Measurements from ENCODE around the gene NENF.

NENF gene

DNA sequence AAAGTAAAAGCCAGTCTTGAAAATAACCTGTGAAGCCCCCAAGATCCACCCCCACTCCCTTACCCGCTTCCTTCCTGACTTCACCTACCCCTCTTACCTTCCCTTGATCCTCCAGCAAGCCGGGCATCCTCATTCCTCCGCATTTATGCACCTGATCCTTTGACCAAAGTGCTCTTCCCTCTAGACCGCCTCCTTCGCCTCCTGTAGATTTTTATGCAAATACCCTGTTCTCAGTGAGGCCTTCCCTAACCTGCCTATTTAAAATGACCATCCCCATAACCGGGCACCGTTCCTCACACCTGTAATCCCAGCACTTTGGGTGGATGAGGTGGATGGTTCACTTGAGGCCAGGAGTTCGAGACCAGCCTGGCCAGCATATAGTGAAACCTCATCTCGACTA lies 1.1 kb upstream of the NENF start:
- DNase-seq (ENCODE audit: low read depth in 2 of 2): no peak

DNA sequence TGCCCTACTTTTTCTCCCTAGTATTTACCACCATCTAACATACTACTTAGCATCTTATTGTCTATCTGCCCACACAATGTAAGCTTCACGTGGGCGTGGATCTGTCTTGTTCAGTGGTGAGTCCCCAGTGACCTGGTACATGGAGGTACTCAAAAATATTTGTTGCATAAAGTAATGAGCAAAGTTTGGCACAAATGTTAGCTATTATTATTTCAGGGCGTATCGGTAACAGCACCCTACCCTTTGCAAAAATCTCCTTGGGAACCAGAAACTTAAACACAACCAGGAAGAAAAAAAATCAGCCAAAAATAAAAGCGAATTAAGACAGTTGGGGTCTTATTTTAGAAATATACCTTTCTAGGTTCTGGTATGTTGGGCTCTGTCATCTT lies 454 bp upstream of the NENF start:
- DNase-seq (ENCODE audit: low read depth in 2 of 2): no peak

DNA sequence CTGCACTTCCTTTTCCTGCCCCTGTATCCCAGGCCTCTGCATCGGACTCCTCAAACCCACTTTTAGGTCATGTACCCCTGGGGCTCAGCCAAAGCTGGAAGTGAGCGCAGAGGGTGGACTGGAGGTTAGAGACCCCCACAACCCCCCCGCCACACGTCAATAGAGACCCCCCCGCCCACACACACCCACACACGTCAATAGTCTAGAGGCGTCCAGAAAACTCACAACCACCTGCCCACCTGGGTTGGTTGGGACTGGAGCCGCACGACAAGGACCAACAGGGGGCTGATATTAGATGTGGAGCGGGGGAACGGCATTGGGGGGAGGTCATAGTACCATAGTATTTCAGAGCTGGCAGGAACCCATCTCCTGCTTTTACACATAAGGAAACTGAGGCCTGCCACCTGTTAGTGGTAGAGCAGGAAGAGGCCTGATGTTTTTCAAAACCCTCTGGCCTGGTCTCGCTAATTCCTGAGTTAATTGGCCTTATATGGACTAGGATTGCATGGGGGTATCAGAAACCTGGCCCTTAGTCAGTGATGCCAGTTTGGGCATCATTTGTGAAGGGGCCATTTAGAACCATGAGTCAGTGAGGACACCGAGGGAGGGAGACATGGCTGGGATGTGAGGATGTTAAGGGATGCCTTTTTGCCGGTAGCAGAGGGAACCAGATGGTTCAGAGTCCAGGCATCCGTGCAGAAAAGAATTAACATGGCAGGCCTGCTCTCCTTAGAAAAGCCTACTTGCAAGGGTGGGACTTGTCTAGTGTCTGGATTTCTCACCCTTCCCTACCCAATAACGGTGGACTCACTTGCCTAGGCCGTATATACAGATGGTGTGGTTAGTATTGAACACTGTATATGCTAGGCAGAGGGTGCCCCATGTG lies 1.1 kb downstream of the NENF start:
- DNase-seq (ENCODE audit: low read depth in 2 of 2): no peak

DNA sequence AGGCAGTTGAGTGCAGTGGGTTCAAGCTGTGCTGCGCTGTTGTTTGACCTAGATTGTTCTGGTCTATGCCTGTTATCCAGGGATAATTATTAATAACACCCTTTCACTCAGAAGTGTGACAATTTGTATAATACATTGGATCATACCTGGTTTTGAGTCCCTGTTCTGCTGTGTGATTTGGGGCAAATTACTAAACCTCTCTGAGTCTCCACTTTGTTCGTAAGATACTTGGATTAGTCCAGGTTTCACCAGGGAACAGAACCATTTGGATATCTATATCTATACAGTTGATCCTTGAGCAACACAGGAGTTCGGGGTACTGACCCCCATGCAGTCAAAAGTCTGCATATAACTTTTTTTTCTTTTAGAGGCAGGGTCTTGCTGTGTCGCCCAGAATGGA lies 2.3 kb downstream of the NENF start:
- DNase-seq (ENCODE audit: low read depth in 2 of 2): no peak

DNA sequence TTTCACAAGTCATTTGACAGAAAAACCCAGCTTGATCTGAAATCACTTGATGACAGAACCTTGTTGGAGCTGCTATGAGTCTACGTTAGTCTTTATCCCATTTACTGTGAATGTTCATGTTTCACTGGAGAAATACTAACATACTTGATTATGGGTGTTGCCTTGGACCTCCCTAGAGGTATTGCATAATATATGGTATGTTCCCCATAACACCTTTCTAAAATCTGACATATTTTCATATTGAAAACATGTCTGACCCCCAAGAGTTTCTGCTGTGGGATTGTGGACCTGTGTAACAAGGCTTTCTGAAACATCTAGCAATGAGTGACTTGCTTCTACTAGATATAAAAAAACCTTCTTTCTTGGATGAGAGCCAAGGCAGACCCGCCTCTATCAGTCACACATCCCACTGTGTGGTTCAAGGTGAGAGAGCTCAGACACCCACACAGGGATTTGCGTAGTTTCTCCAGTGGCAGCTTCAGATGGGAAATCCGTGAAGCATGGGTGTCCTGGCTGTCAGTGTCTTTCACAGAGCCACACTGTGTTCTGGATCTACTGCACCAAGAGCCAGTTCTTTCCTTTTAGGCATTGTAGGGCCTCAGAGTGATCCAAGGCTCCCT lies 4.6 kb downstream of the NENF start:
- DNase-seq (ENCODE audit: low read depth in 2 of 2): no peak

DNA sequence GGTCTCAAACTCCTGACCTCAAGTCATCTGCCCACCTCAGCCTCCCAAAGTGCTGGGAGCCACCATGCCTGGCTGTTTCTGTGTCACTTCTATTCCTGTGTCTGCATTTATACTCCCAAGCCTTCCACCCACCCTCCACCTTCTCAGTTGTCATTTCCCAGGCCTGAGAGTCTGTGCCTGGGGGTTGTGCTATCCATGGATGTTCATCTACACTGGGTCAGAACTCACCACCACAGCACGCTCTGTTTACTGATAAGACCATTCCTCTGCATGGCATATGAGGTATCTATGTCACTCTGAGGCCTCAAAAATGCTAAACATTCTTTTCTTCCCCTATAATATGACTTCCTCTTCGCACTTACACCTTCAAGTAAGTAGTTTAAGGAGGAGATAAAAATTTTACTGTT lies 6.1 kb downstream of the NENF start:
- DNase-seq (ENCODE audit: low read depth in 2 of 2): no peak

DNA sequence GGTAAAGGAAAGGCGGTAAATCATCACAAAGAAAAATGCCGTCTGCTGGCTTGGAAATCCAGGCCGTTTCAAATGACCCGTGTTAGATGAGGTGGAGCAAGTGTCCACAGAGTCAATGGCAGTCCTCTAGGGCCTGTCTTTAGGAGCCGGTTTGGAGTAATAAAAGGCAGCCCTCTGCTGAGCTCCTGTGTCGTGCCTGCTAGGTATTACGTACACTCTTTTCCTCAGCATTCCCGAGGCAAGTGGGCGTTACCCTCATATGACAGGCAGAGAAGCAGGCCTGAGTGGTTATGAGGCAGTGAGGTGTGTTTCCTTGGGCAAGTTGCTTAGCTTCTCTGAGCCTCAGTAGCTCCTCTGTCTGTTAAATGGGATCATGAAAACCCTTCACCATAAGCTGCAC lies 7.7 kb downstream of the NENF start:
- no peak for DNase-seq (ENCODE audit: low read depth in 2 of 2)

DNA sequence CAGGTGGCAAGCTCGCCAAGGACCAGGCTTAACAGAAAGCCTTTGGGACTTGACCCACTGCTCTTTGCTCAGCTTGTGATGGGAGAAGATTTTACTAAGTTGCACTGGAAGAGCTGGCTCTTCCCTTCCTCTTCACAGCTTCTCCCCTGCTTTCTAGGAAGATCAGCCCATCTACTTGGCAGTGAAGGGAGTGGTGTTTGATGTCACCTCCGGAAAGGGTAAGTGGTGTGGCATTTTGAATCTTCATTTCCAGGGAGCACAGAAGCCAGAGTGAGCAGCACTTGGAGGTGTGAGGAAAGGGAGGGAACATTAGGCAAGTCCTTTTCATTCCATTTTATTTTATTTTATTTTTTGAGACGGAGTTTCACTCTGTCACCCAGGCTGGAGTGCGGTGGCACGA lies 9.7 kb downstream of the NENF start:
- DNase-seq (ENCODE audit: low read depth in 2 of 2): no peak

DNA sequence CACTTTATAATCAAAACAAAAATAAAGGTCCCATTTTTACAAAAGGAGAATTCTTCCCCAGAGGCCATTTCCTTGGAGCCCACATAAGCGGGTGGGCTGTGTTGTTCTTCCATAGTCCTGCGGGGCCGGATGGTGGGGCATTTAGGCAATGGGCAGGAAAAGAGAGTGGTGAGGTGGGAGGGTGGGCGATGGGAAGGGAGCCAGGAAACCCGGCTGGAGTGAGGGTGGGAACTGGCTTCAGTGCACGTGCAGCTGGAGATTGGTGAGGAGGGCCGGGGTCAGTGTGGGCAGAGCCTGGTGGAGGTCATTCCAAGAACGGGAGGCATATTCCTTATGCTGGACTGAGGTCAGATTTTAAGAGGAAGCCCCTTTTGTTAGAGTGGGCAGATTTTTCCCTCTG lies 13.6 kb downstream of the NENF start:
- DNase-seq (ENCODE audit: low read depth in 2 of 2): no peak

DNA sequence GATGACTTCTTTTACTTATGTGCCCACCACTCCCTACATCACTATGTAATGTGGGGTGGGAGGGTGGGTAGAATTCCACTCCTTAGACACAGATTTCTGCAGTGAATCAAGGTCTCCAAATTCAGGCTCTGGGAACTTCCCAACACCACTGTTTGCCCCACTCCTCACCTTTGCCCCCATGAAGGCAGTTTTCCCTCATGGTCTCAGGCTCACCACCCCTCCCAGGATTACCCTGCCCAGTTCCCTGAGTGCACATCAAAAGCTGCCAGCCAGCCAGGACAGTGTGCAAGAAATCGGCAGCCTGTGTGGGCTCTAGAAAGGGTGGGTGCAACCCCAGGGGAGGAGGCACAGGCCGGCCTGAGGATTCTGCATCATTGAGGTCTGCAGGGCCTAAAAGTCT lies 14.8 kb downstream of the NENF start:
- no peak for DNase-seq (ENCODE audit: low read depth in 2 of 2)

DNA sequence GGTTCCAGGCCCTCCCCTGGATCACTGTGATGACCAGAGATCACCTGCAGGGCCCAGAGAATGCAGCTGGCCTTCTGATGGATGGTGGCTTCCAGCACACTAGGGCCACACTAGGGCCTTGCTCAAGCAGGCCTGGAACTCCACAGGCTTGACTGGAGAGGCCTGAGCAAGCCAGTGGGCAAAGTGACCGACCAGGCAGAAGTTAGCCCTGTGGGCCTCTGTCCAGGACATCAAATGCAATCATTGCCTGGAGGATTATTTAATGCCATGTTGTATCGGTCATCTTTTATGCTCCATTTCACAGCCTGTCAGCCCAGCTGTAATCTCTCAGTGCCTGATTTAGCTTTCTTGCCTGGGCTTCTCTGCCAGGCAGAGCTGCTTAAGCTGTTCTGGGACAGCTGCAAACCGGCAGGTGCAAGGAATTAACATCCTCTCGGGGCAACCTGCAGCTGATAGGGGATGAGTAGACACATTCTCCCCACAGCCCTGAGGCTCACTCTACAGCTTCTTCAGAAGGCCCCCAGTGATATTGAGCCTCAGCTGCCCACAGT lies 17.7 kb downstream of the NENF start:
- DNase-seq (ENCODE audit: low read depth in 2 of 2): no peak

DNA sequence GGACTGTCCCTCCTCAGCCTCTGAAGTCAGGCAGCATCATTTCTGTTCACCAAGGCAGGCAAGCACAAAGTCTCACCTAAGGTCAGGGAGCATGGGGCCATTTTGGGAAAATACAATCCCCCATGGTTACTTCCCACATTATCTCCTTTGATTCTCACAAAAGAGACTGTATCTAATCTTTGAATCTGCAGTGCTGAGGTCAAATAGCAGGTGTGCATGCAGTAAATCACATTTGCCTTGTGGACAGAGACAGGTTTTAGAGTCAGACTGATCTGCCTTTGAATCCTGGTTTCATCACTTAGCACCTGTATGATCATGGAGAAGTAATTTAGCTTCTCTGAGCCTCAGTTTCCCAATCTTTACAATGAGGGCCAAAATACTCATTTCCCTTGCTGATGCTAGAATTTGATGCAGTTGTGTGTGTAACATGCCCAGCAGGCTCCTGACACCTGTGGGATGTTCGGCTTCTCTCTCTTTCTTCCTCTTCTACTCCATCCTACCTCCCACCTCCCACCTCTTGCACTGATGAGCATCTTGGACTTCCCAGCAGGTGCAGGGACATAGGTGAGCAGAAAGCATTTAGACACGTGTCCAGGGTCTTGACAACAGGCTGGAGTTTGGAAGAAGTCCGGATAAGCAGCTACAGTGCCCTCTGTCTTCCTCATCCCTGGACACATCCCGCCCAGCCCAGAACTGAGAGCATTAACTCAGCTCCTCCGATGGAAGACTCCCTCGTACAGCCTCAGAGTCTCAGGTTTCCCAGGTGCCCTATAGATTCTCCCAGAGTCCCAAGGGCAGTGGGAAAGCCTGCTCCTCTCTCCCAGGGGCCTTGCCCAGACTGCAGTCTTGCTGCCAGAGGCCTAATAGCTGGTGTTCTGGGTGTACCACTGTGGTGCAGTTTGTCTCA lies 18.9 kb downstream of the NENF start:
- DNase-seq (ENCODE audit: low read depth in 2 of 2): no peak

DNA sequence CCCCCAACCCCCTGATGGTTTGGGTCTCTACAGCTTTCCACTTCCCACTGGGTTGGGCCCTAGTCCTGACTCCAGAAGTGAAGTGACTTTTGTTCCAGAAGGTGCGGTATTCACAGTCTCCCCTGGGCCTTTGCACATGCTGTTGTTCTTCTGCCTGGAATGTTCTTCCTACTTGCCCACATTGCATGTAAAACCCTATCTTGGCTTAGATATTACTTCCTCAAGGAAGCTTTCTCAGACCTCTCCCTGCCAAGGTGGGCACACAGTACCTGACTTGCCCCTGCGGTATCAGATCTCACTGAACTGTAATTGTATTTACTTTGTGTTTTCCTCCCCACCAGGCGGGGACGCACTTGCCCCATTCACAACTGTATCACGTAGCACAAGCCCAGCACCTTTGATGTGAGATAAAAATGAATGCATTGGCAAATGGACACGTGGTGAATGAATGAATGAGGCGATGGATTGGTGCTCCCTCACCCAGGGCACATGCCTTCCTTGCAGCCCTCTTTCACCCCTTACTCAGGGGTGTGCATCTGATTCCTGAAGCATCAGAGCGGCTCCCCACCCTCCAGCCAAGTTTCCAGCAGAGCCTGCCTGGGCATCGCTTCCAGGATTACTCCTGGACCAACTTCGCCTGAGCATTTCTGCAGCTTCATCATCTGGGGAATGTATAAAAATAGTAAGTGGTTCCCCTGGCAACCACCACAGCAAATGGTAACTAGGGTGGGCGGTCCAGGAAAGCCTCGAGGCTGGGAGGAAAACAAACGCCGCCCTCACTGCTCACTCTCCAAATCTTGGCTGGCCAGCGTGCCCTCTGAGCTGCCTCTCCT lies 19.8 kb downstream of the NENF start:
- DNase-seq (ENCODE audit: low read depth in 2 of 2): no peak

DNA sequence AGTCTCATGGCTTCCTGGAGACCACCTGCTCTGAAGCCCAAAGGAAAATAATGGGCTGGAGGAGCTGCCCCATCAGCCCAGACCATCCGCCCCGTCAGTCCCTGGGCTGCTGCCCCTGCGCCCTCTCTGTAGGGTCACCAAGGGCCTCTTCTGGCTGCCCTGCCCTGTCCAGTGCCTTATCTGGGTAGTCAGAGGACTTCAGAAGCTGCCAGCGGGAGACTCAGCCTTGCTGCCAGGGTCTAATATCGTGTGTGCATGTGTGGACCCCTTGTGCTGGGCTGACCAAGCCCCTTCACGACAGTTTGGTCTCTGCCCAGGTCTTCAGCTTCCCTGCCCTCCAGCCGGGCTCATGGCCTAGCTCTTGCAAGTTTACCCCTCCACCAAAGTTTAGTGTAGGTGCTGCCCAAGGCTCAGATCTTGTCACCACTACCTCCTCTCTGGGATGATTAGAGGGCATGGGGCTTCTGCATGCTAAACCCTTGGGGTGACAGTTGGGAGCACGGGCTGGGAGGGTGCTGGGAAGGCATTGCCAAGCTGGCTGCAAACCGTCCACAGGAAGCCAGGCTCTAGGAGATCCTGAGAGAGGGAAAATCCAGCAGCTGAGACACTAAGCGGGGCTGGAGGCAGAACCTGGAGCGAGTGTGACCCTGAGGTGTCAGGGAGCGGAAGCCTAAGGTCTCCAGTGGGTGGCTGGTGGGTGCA lies 20.6 kb downstream of the NENF start:
- DNase-seq (ENCODE audit: low read depth in 2 of 2): no peak

DNA sequence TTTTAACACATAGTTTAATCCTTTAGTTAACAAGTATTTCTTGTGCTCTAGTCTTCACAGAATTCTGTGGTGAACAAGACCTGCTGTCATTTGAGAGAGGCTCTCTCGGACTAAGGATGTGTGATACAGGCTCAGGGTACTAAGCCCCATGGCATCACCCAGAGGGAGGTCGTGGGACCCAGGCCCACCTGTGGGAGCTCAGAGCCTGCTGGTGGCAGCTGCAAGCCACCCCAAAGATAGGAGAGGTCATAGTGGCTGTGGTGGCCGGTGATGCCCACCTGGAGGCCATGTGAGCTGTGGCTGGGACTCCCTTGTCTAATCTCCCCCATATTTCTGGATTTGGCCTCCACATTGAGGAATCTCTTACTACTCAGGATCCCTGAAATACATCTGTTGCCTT lies 22.0 kb downstream of the NENF start:
- DNase-seq (ENCODE audit: low read depth in 2 of 2): no peak

DNA sequence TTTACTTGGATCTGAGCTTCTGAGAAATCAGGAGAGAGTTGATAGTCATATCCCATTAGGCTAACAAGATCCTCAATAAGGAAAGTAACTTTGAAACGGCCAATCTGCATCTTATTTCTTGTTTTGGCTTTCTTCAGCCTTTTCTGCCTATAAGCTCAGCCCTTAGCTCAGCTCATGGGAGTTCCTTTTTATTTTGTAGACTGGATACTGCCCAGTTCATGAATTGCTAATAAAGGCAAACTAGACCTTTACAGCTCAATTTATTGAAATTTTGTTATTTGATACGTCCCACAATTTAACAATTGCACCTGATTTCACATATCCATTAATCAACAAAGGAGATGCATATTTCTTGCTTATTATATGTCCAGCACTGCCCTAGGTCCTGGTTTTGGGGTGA lies 22.7 kb downstream of the NENF start:
- DNase-seq (ENCODE audit: low read depth in 2 of 2): no peak

DNA sequence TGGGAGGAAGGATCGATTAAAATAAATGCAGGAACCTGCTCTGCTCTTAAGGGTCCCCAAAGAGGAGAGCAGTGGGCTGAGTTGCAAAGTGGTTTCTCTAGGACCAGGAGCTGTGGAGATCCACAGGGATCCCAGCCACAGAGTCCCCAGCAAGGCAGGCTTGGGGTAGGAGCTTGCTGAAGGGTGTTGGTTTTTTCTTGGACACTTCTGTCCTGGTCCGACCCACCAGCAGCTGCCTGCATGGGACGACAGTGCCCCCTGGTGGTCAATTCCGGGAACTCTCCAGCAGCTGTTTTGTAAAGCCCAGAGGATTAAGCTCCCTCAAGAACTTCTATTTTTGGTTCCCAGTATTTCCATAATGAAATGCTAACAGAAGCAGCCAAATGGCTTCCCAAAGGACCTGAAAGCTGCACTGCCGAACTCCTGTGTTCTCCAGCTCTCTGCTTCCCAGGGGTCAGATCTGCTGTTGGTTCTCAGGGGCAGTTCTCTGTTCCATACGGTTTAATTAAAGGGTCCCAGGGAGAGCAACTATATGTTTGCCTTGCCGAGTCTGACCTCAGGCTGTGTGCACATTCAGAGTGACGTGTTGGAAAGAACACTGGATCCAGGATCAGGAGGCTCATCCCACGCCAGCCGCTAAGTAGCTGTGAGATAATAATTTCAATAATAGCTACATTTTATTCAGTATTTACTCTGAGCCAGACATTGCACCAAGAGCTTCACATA lies 23.2 kb downstream of the NENF start:
- DNase-seq (ENCODE audit: low read depth in 2 of 2): peak; percentile 83 to 84

DNA sequence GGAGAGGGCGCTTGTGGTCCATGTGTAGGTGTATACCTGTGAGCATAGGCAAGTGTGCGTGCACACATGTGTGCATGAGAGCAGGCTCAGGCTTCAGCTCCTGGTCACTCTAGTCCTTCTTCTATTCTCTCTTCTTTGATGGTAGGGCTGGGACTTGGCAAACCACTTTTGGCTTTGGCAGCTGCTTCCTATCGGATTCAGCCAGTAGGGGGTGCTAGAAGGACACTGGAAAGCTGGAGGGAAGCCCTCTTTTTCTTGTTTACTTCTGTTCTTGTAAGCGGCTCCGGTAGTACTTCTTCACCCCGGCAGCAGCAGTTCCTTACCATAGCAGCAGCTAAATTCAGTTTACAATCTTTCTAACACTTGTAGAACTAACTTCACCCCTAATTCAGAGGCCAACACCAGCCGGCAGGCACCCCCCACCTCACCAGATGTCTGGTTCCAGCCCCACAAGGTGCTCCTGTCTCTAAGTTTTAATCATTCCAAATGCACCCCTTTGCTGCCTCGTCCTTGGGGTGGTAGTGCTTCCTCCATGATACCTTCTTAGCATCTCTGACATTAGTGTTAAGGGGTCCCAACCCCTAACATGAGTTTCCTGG lies 25.1 kb downstream of the NENF start:
- DNase-seq (ENCODE audit: low read depth in 2 of 2): peak; percentile 52

DNA sequence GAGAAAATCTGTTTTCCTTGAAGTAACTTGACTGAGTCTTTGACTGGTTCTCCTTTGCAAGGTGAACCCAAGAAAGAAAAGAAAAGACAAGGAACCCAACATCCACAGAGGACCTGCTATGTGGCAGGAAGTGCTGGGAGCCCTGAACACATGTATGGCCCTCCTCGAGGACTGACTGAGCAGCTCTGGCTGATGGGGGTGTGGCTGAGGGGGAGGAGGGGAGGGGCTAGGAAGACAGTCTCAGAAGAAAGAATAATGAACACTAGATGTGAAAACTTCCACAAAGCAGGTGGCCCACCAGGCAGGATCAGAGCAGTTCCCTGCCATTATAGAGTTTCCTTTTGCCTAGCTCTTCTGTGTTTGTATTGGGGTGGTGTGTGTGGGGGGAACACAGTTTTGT lies 26.1 kb downstream of the NENF start:
- DNase-seq (ENCODE audit: low read depth in 2 of 2): no peak

DNA sequence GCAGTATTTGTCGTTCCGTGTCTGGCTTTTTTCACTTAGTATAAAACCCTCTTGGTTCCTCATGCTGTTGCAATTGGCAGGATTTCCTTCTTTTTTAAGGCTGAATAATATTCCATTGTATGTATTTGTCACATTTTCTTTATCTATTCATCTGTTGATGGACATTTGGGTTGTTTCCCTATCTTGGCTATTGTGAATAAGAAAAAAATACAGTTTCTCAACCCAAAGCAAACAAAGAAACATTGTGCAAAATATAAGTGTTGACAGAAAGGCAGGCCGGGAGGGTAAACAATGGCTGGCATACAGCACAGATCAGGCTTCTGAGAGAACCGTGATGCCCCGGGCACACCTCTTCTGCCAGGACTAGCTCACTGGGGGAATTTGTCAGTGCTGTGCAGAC lies 26.9 kb downstream of the NENF start:
- no peak for DNase-seq (ENCODE audit: low read depth in 2 of 2)

All from activated CD4-positive, alpha-beta T cell treated with anti-CD3 and anti-CD28 coated beads for 24 hours (primary cell).